GM18858 (cell line): ENCODE data around the gene POU5F1.

Experiments
- ATAC-seq: cut with Tn5 transposase; IDR thresholded peaks from one replicate; pipeline ENCODE4 v1.9.1; 2021; ENCODE audit not compliant: unreplicated experiment

Gene POU5F1

DNA sequence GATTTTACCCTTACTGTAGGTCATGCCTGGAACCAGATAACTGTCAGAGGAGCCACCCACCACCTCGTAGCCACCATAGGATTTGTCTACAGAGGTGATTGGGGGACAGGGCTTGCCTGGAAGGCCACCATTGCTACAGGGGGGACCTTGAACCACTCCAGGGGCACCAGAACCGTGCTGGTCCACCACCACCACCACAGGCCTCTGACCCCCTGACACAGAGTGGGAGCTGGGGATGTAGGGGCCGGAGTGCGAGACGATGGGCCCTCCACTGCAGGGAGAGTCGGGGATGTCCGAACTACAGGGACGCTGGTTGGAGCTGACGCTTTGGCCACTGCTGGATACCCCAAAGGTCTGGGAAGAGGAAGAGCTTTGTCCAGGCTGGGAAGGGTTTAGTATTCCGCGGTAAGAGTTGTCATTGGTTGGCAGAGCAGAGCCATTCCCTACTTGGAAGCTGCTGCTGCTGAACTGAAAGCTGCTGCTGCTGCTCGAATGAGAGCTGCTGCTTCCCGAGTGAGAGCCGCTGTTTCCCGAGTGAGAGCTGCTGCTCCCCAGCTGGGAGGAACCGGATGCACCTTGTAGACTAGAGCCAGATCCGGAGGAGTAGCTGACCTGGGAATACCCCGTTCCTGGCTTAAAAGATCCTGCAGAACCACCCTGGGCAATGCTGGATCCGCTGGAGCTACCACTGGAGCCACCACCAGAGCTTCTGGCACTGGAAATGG, 53.7 kb downstream of the POU5F1 start:
- no peak for ATAC-seq

DNA sequence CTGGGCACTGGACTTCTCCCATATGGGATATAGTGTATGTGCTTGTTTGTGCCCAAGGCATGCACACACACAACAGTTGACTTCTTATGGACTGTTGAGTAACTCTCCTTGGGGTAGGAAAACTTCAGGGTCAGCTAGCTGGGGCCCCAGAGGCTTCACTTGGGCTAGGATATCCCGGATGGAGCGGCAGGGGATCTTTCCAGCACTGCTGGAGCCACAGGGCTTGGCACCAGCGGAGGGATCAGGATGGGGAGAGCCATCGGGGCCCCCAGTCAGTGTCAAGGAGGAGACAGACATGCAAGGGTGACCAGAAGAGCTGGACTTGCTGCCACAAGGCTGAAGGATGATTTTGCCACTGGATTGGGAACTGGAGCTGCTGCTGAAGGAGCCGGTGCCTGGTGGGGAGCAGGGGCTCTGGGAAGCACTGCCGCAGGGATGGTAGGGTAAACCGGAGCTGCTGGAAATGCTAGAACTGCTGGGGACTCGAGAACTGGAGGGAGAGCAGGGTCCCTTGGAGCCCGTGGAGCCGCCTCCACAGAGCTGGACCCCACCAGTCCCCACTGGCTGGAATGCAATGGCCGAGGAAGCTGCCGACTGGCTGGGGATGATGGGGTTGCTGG, 54.4 kb downstream of the POU5F1 start:
- no peak for ATAC-seq

DNA sequence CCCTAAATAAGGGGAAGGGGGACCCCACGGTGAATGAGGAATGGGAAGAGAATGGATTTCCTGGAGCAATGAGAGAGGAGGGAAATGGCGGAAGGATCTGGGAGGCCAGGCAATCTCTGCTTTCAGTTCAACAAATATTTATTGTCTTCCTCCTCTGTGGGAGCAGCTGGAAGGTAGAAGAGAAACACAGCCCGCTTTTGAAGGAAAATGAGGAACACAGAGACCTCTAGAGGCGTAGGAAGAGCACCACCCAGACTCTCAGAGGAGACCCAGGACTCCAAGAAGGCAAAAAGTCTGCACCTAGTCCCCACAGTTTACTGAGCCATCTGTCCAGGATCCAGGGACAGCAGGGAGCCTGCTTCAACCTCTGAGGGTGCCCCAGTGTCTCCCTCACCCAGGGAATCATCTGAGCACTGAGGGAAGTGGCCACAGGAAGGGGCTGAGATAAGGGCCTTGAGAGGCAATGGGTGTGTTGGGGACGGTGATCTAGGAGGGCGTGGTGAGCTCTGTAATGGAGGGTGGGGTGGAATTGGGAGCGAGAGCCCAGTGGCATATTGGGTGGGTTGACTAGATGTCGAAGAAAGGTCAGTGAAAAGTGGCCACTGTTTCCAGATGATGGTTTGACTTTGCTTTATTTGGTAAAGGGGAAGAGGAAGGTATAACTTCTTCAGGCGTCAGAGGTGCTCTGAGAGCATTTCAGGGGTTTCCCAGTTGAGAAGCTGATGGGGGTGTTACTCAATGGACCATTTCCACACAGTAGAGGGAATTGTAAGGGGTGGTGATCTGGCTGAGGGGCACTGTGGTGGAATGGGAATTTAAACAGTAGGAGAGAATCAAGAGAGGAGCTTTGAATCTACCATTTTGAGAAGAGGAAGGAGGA, 55.3 kb downstream of the POU5F1 start:
- no peak for ATAC-seq

DNA sequence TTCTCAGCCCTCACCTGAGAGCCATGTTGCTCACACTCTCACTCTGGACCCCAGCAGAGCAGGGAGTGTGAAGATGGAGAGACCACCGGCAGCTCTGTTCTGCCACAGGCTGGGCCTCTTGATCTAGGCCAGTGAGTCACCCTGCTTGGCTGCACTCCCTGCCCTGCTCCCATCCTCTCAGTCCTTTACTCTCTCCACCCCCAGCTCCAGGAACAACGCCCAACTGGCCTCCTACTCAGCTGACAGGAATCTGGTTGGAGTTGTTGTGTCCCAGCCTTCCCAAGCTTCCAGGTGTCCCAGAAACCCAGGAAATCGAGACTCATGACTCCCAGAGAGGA, 56.0 kb downstream of the POU5F1 start, which contains the start of gene PSORS1C1:
TSS of gene PSORS1C1 (plus strand) at position 260 of the 338 bp plus-strand sequence. CDS start 14,833 bp downstream, outside the sequence.
- no peak for ATAC-seq
